ENCODE results near the gene ZNF672. TPM values are rescaled to one million over a fixed set of nuclear protein-coding genes. Genes with fewer than 3 reads are reported as not detected.
A peak's percentile ranks its signal among the peaks of the same experiment; 100 is the strongest.

Gene ZNF672
- total RNA-seq, 6 donors from 2014 or later: 32.5 to 47.7 (median 45.8) TPM

- ATAC-seq (ENCODE audit: low FRiP score in 2 of 2) (peak; percentile 82), DNase-seq (peak; percentile 91 to 94)
- TF ChIP-seq CTCF (IDR thresholded peaks at IDR 0.05) (peak in 1 of 6 experiments; percentile 7), POLR2AphosphoS5 (IDR thresholded peaks at IDR 0.05) (peak; percentile 55 to 59), POLR2A (IDR thresholded peaks at IDR 0.05) (peak in 2 of 4 donors; percentile 32 to 73), EP300 (IDR thresholded peaks at IDR 0.05) (no peak)
- H3K9me3 ChIP-seq: no peaks in the 10 kb centered on the region
- H3K4me1 ChIP-seq: peaks cover 18 to 23% (median 20%) of the 10 kb centered on the region in 4 donors
- no peaks in the 10 kb centered on the region for H3K36me3 ChIP-seq
- no peaks in the 10 kb centered on the region for H3K27me3 ChIP-seq
- H3K4me3 ChIP-seq: peak overlapping the region; percentile 23 to 64 (median 59)
- 7 to 19% methylated on average over 6 to 25 of the region's 46 CpGs for WGBS, 2 donors
- H3K27ac ChIP-seq: peak overlapping the region; percentile 21 to 79 (median 54)
These were observed 25.2 kb downstream of the ZNF672 start for GRCh38 chr1:248862998-248863881.

- H3K27ac ChIP-seq: peak overlapping the region in 2 of 4 donors; percentile 94 to 97
- WGBS, 2 donors: 95 to 98% methylated on average over 3 of the region's 3 CpGs
- no peaks in the 10 kb centered on the region for H3K36me3 ChIP-seq
- no peak for DNase-seq
- no peaks in the 10 kb centered on the region for H3K9me3 ChIP-seq
- H3K4me3 ChIP-seq: peak overlapping the region in 1 of 4 donors; percentile 56
- peaks cover 7 to 12% (median 11%) of the 10 kb centered on the region in 4 donors for H3K4me1 ChIP-seq
- no peak for TF ChIP-seq CTCF (IDR thresholded peaks at IDR 0.05)
- TF ChIP-seq EP300 (IDR thresholded peaks at IDR 0.05): no peak
- TF ChIP-seq POLR2A (IDR thresholded peaks at IDR 0.05): no peak
- TF ChIP-seq POLR2AphosphoS5 (IDR thresholded peaks at IDR 0.05): no peak
- H3K27me3 ChIP-seq: no peaks in the 10 kb centered on the region
- no peak for ATAC-seq (ENCODE audit: low FRiP score in 2 of 2)
These were observed 33.9 kb downstream of the ZNF672 start for GRCh38 chr1:248871837-248872401.

- Histone ChIP-seq H3K4me1 (peaks cover 7 to 12% (median 11%) of the 10 kb centered on the region in 4 donors), H3K9me3 (no peaks in the 10 kb centered on the region), H3K27me3 (no peaks in the 10 kb centered on the region), H3K36me3 (no peaks in the 10 kb centered on the region), H3K4me3 (peak overlapping the region; percentile 53 to 57 (median 54)), H3K27ac (peak overlapping the region; percentile 91 to 97 (median 96))
- DNase-seq (peak; percentile 64 to 81), ATAC-seq (ENCODE audit: low FRiP score in 2 of 2) (peak; percentile 83 to 89)
- 2 to 3% methylated on average over 18 to 31 of the region's 31 CpGs for WGBS, 2 donors
- TF ChIP-seq EP300 (IDR thresholded peaks at IDR 0.05): no peak
- no peak for TF ChIP-seq CTCF (IDR thresholded peaks at IDR 0.05)
- TF ChIP-seq POLR2A (IDR thresholded peaks at IDR 0.05): peak in 1 of 4 donors; percentile 3
- TF ChIP-seq POLR2AphosphoS5 (IDR thresholded peaks at IDR 0.05): peak in 1 of 2 donors; percentile 16
These were observed 34.9 kb downstream of the ZNF672 start for GRCh38 chr1:248872752-248873408.

GRCh38 chr1:248873409-248873992 lies 35.5 kb downstream of the ZNF672 start:
- Histone ChIP-seq H3K27me3 (no peaks in the 10 kb centered on the region), H3K27ac (peak overlapping the region; percentile 91 to 97 (median 96)), H3K4me3 (peak overlapping the region; percentile 53 to 57 (median 54)), H3K36me3 (no peaks in the 10 kb centered on the region), H3K4me1 (peaks cover 7 to 12% (median 11%) of the 10 kb centered on the region in 4 donors), H3K9me3 (no peaks in the 10 kb centered on the region)
- DNase-seq (peak; percentile 94 to 96), ATAC-seq (ENCODE audit: low FRiP score in 2 of 2) (peak; percentile 96 to 97)
- WGBS, 2 donors: 0 to 1% methylated on average over 18 to 38 of the region's 41 CpGs
- no peak for TF ChIP-seq EP300 (IDR thresholded peaks at IDR 0.05)
- no peak for TF ChIP-seq CTCF (IDR thresholded peaks at IDR 0.05)
- peak; percentile 56 to 60 for TF ChIP-seq POLR2AphosphoS5 (IDR thresholded peaks at IDR 0.05)
- TF ChIP-seq POLR2A (IDR thresholded peaks at IDR 0.05): peak in 3 of 4 donors; percentile 25 to 64 (median 53)
